Measurements from ENCODE around the gene RCAN2. TPM values are rescaled to one million over a fixed set of nuclear protein-coding genes. Genes with fewer than 3 reads are reported as not detected.

The RCAN2 gene
- total RNA-seq, 1 experiment from 2014 or later = 0.44 TPM

GRCh38 chr6:46234156-46234556, 257.1 kb downstream of the RCAN2 start:
- intact Hi-C loops (cut with micrococcal nuclease; ENCODE audit: unreplicated experiment) = no loop called here
- no peaks in the 10 kb centered on the region for H3K27me3 ChIP-seq (ENCODE audit: insufficient read depth, low read depth)
- POLR2A ChIA-PET (ENCODE audit: unreplicated experiment) = no interaction called here
- no peaks in the 10 kb centered on the region for H3F3A ChIP-seq (ENCODE audit: insufficient read depth, low read depth)
- DNase-seq = no peak
- H3K9me2 ChIP-seq (ENCODE audit: insufficient read depth) = no peaks in the 10 kb centered on the region
- BruUV-seq (replicated peaks) = no TSS peak
- no peaks in the 10 kb centered on the region for H3K36me3 ChIP-seq (ENCODE audit: low read depth)
- TF ChIP-seq EZH2 (IDR thresholded peaks at IDR 0.05; ENCODE audit: low read depth) (no peak), CTCF (conservative IDR thresholded peaks at IDR 0.05) (no peak)
- H3K4me1 ChIP-seq (replicated peaks; ENCODE audit: insufficient read depth) = no peaks in the 10 kb centered on the region
- H4K20me1 ChIP-seq (ENCODE audit: insufficient read depth) = no peaks in the 10 kb centered on the region
- no peak overlapping the region for H2AFZ ChIP-seq
- no peak overlapping the region for H3K4me3 ChIP-seq
- H3K4me2 ChIP-seq = no peak overlapping the region
- H3K9me3 ChIP-seq (ENCODE audit: insufficient read depth, low read depth) = no peaks in the 10 kb centered on the region
- no peak overlapping the region for H3K27ac ChIP-seq
- CTCF ChIA-PET = no interaction called here
- H3K79me2 ChIP-seq (ENCODE audit: low read depth) = no peaks in the 10 kb centered on the region

- Histone ChIP-seq H3K9me2 (ENCODE audit: insufficient read depth) (no peaks in the 10 kb centered on the region), H4K20me1 (ENCODE audit: insufficient read depth) (no peaks in the 10 kb centered on the region), H3K4me1 (replicated peaks; ENCODE audit: insufficient read depth) (no peaks in the 10 kb centered on the region), H2AFZ (no peak overlapping the region), H3K36me3 (ENCODE audit: low read depth) (no peaks in the 10 kb centered on the region), H3K4me3 (no peak overlapping the region), H3K79me2 (ENCODE audit: low read depth) (no peaks in the 10 kb centered on the region), H3K4me2 (no peak overlapping the region), H3K27me3 (ENCODE audit: insufficient read depth, low read depth) (no peaks in the 10 kb centered on the region), H3K27ac (no peak overlapping the region), H3K9me3 (ENCODE audit: insufficient read depth, low read depth) (no peaks in the 10 kb centered on the region), H3F3A (ENCODE audit: insufficient read depth, low read depth) (no peaks in the 10 kb centered on the region)
- no peak for DNase-seq
- ChIA-PET POLR2A (ENCODE audit: unreplicated experiment) (no interaction called here), CTCF (no interaction called here)
- BruUV-seq (replicated peaks) = no TSS peak
- no peak for TF ChIP-seq EZH2 (IDR thresholded peaks at IDR 0.05; ENCODE audit: low read depth)
- TF ChIP-seq CTCF (conservative IDR thresholded peaks at IDR 0.05) = no peak
- intact Hi-C loops (cut with micrococcal nuclease; ENCODE audit: unreplicated experiment) = no loop called here
These were observed 258.1 kb downstream of the RCAN2 start for GRCh38 chr6:46233129-46233528.

- TF ChIP-seq EZH2 (IDR thresholded peaks at IDR 0.05; ENCODE audit: low read depth) = no peak
- TF ChIP-seq CTCF (conservative IDR thresholded peaks at IDR 0.05) = no peak
- no peak overlapping the region for H3K4me3 ChIP-seq
- no peaks in the 10 kb centered on the region for H3K4me1 ChIP-seq (replicated peaks; ENCODE audit: insufficient read depth)
- H2AFZ ChIP-seq = no peak overlapping the region
- CTCF ChIA-PET = interaction anchor here (0.6 to 1.9 kb wide), 3 partner anchors 67 to 639 kb away, joined by 4 to 8 read pairs (median 4); no protein-coding TSS in a partner anchor
- no peaks in the 10 kb centered on the region for H3K79me2 ChIP-seq (ENCODE audit: low read depth)
- intact Hi-C loops (cut with micrococcal nuclease; ENCODE audit: unreplicated experiment) = no loop called here
- H4K20me1 ChIP-seq (ENCODE audit: insufficient read depth) = no peaks in the 10 kb centered on the region
- H3K4me2 ChIP-seq = no peak overlapping the region
- no peak overlapping the region for H3K27ac ChIP-seq
- BruUV-seq (replicated peaks) = no TSS peak
- no peaks in the 10 kb centered on the region for H3K36me3 ChIP-seq (ENCODE audit: low read depth)
- POLR2A ChIA-PET (ENCODE audit: unreplicated experiment) = no interaction called here
- H3F3A ChIP-seq (ENCODE audit: insufficient read depth, low read depth) = no peaks in the 10 kb centered on the region
- no peaks in the 10 kb centered on the region for H3K9me3 ChIP-seq (ENCODE audit: insufficient read depth, low read depth)
- no peaks in the 10 kb centered on the region for H3K27me3 ChIP-seq (ENCODE audit: insufficient read depth, low read depth)
- H3K9me2 ChIP-seq (ENCODE audit: insufficient read depth) = no peaks in the 10 kb centered on the region
- no peak for DNase-seq
These were observed 269.0 kb downstream of the RCAN2 start for GRCh38 chr6:46222286-46222685.

Data from PC-9 (cell line).